Stimulated activated CD8-positive, alpha-beta memory T cell treated with anti-CD3 and anti-CD28 coated beads, Interleukin-4, amount 100 ng/mL, for 24 hours (primary cell): ENCODE data around the gene TCFL5.
"Not testable (repeated sequence)": the region's sequence is repeated elsewhere in the genome, so short reads cannot be mapped to it uniquely, and the experiment has no call there.

ENCODE experiments used
- DNase-seq: peaks from one replicate; pipeline ENCODE4 v3.0.0-alpha.2; 2020; ENCODE audit warnings: low read depth

TCFL5 gene

GRCh38 chr20:62853304-62853703 is 8.3 kb downstream of the TCFL5 start:
- DNase-seq, result not testable (repeated sequence)

DNA sequence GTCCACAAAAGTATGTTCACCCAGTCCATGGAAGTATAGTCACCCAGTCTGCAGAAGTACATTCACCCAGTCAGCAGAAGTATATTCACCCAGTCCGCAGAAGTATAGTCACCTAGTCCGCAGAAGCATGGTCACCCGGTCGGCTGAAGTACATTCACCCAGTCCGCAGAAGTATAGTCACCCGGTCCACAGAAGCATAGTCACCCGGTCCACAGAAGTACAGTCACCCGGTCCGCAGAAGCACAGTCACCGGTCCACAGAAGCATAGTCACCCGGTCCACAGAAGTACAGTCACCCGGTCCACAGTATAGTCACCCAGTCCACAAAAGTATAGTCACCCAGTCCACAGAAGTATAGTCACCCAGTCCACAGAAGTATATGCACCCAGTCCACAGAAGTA is 8.8 kb downstream of the TCFL5 start:
- DNase-seq, result no peak

DNA sequence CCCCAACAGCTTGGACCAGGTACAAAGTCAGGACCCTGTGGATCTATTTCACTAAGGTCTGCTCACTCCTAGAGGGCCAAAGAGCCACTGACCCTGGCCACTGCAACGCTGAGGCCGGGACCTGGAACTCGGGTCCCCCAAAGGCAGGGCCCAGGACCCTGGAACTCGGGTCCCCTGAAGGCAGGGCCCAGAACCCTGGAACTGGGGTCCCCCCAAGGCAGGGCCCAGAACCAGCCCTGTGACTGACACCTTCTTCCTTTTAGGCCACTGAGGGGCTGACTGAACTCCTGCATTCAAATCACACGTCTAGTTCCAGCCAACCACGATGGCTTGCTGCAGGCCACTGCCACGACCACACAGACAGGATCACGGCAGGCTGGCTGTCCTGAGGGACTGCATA is 9.4 kb downstream of the TCFL5 start:
- no peak for DNase-seq

- DNase-seq, result no peak
These were observed 11.2 kb downstream of the TCFL5 start for GRCh38 chr20:62850333-62850974.

DNA sequence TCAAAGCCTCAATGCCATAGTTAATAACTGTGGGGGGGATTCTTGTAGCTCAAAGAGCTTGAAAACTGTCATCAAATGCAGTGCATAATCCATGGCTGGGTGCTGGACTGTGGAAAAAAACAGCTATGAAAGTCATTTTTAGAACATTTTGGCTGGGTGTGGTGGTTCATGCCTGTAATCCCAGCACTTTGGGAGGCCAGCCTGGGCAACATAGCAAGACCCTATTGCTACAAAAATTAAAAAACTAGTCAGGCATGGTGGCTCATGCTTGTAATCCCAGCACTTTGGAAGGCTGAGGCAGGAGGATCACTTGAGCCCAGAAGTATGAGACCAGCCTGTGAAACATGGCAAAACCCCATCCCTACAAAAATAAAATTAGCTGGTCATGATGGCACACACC is 12.2 kb downstream of the TCFL5 start:
- no peak for DNase-seq

- not testable (repeated sequence) for DNase-seq
These were observed 12.7 kb downstream of the TCFL5 start for GRCh38 chr20:62848917-62849316.

DNA sequence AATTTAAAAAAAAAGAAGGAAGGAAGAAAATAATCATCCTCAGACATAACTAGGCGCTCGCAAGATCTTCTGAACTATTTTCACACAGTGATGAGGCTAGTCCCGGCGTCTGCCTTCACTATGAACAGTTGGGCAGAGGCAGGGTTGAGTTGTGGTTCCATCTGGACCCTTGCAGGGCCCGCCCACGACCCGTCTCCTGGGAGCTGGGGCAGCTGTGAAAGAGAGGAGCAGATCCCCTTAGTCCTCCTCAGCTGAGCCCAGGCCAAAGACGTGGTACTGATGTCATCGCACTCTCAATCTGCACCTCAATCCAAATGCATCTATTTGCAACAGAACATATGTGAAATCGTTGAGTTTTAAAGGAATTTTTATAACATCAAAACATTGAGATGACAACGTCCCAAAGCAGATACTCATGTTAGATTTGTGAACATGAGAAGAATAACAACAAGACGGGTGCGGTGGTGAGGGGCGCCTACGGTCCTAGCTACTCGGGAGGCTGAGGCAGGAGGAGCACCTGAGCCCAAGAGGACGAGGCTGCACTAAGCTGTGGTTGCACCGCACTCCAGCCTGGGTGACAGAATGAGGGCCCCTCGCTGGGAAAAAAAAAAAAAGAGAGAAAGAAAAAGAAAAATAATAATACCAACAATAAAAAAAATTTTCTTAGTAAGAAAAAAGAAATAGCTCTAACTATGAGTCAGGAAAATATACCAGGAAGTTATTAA is 15.3 kb downstream of the TCFL5 start:
- DNase-seq, result no peak

DNA sequence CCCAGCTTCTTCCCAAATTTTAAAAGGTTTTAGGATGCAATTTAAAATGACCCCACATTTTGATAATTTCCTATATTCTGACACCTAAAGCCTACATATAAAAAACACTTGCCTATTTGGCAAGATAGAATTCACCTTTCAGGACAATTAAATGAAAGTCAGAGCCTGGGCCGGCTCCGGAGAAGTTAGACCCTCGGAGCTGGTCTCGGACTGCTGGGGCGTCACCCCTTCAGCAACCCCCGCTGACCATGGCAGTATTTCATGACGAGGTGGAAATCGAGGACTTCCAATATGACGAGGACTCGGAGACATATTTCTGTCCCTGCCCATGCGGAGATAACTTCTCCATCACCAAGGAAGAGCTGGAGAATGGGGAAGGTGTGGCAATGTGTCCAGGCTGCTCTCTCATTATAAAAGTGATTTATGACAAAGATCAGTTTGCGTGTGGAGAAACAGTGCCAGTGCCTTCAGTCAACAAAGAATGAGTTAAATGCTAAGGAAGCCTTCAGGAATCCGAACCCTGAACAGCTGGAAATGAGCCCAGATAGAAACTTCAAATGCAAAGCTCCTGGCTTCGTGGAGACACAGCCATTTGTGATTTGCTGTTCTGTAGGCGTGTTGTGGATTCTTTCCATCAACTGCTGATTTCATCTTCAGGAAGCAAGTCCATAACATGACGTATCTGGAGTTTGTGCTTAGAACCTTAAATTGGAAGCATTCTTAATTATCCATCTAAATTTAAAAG is 16.0 kb downstream of the TCFL5 start:
- no peak for DNase-seq

GRCh38 chr20:62844182-62844581 is 17.4 kb downstream of the TCFL5 start:
- no peak for DNase-seq

DNA sequence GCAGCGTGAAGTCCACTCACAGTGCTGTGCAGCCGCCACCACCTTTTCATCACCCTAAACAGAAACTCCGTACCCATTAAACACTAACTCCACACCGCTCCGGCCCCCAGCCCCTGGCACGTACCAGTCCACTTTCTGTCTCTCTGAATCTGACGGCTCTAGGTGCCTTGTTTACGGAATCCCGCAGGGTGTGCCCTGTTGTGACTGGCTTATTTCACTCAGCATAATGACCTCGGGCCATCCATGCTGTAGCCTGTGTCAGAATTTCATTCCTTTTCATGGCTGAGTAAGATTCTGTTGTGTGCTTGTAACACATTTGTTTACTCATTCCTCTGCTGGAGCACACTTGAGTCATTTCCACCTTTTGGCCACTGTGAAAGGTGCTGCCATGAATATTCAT is 18.0 kb downstream of the TCFL5 start:
- no peak for DNase-seq

GRCh38 chr20:62841705-62842212 is 19.9 kb downstream of the TCFL5 start:
- DNase-seq, result no peak

GRCh38 chr20:62840244-62841197 is 21.1 kb downstream of the TCFL5 start:
- no peak for DNase-seq

- DNase-seq, result no peak
These were observed 21.8 kb downstream of the TCFL5 start for GRCh38 chr20:62839816-62840215.

- DNase-seq, result no peak
These were observed 22.4 kb downstream of the TCFL5 start for GRCh38 chr20:62839261-62839660.

GRCh38 chr20:62838128-62838891 is 23.3 kb downstream of the TCFL5 start:
- DNase-seq, result no peak

GRCh38 chr20:62837790-62838127 is 23.9 kb downstream of the TCFL5 start:
- DNase-seq, result no peak

GRCh38 chr20:62836967-62837490 is 24.6 kb downstream of the TCFL5 start:
- no peak for DNase-seq

GRCh38 chr20:62835931-62836861 is 25.4 kb downstream of the TCFL5 start:
- no peak for DNase-seq

- no peak for DNase-seq
These were observed 26.5 kb downstream of the TCFL5 start for GRCh38 chr20:62834967-62835730.
